MM.1S (cell line): ENCODE data around the gene RALGAPA2.

Experiments used
- DNase-seq: peaks from one replicate; pipeline ENCODE4 v3.0.0-alpha.2; 2015
- H2AFZ ChIP-seq: fragments of 300-600 bp; sonication (generic); 2 replicates; pipeline ENCODE4 v1.6.0; 2016; ENCODE audit warnings: antibody characterized with exemption, low read length
- H3F3A ChIP-seq: fragments of 300-600 bp; sonication (generic); 2 replicates; pipeline ENCODE4 v1.6.1; 2016; ENCODE audit warnings: mild to moderate bottlenecking, antibody characterized with exemption, low read length, moderate library complexity, mixed read lengths; ENCODE audit not compliant: insufficient read depth
- H3K27ac ChIP-seq: fragments of 300-600 bp; sonication (generic); 2 replicates; pipeline ENCODE4 v1.5.1; 2016; ENCODE audit warnings: mild to moderate bottlenecking, low read length
- H3K27me3 ChIP-seq: fragments of 300-600 bp; sonication (generic); replicated peaks from 2 replicates; pipeline ENCODE4 v1.6.0; 2016; ENCODE audit warnings: low read length; ENCODE audit not compliant: insufficient read depth
- H3K36me3 ChIP-seq: fragments of 300-600 bp; sonication (generic); replicated peaks from 2 replicates; pipeline ENCODE4 v1.6.1; 2016; ENCODE audit warnings: mild to moderate bottlenecking, low read length, mixed read lengths; ENCODE audit not compliant: insufficient read depth
- H3K4me1 ChIP-seq: fragments of 300-600 bp; sonication (generic); 2 replicates; pipeline ENCODE4 v1.6.1; 2016; ENCODE audit warnings: low read length, mixed read lengths
- H3K4me2 ChIP-seq: fragments of 300-600 bp; sonication (generic); 2 replicates; pipeline ENCODE4 v1.6.0; 2016; ENCODE audit warnings: low read depth, low read length
- H3K4me3 ChIP-seq: fragments of 300-600 bp; sonication (generic); 2 replicates; pipeline ENCODE4 v1.5.1; 2016; ENCODE audit warnings: low read length, mixed read lengths
- H3K79me2 ChIP-seq: fragments of 300-600 bp; sonication (generic); 2 replicates; pipeline ENCODE4 v1.6.1; 2016; ENCODE audit warnings: mixed run types, low read length, mixed read lengths
- H3K9ac ChIP-seq: fragments of 300-600 bp; sonication (generic); 2 replicates; pipeline ENCODE4 v1.6.1; 2016; ENCODE audit warnings: low read length, mixed read lengths
- H3K9me2 ChIP-seq: fragments of 300-600 bp; sonication (generic); replicated peaks from 2 replicates; pipeline ENCODE4 v1.6.1; 2016; ENCODE audit warnings: mild to moderate bottlenecking, low read length, mixed read lengths; ENCODE audit not compliant: insufficient read depth
- H3K9me3 ChIP-seq: fragments of 300-600 bp; sonication (generic); replicated peaks from 2 replicates; pipeline ENCODE4 v1.6.1; 2016; ENCODE audit warnings: mild to moderate bottlenecking, low read length, mixed read lengths; ENCODE audit not compliant: insufficient read depth
- H4K20me1 ChIP-seq: fragments of 300-600 bp; sonication (generic); 2 replicates; pipeline ENCODE4 v1.6.1; 2016; ENCODE audit warnings: mild to moderate bottlenecking, low read length, moderate library complexity, mixed read lengths; ENCODE audit not compliant: insufficient read depth
- EZH2 ChIP-seq: fragments of 300-600 bp; sonication (generic); optimal IDR thresholded peaks from 2 replicates; pipeline ENCODE3; 2017; ENCODE audit warnings: low read depth, mild to moderate bottlenecking, antibody characterized with exemption, low read length, mixed read lengths
- EZH2phosphoT487 ChIP-seq: fragments of 300-600 bp; sonication (generic); IDR thresholded peaks from 2 replicates; pipeline ENCODE4 v1.6.1; 2018; ENCODE audit warnings: antibody characterized with exemption, low read length
- TF ChIP-seq, protein P1 (sequence below): fragments of 300-600 bp; sonication (generic); IDR thresholded peaks from 2 replicates; pipeline ENCODE4 v1.5.1; 2016; ENCODE audit warnings: antibody characterized with exemption, low read length, mixed read lengths

The RALGAPA2 gene

GRCh38 chr20:20564279-20564678, 148.2 kb downstream of the RALGAPA2 start:
- Histone ChIP-seq H4K20me1 (no peaks in the 10 kb centered on the region), H3K9me2 (no peaks in the 10 kb centered on the region), H3F3A (peaks cover 8% of the 10 kb centered on the region; the same call in 1 of the 2 replicates), H3K4me1 (peaks cover 10% of the 10 kb centered on the region), H3K27ac (no peak overlapping the region), H3K9ac (no peak overlapping the region), H2AFZ (no peak overlapping the region), H3K9me3 (no peaks in the 10 kb centered on the region), H3K4me3 (no peak overlapping the region), H3K4me2 (no peak overlapping the region), H3K27me3 (peaks cover 9% of the 10 kb centered on the region; the same call in 1 of the 2 replicates), H3K79me2 (no peaks in the 10 kb centered on the region), H3K36me3 (no peaks in the 10 kb centered on the region)
- no peak for DNase-seq
- TF ChIP-seq, protein P1, sequence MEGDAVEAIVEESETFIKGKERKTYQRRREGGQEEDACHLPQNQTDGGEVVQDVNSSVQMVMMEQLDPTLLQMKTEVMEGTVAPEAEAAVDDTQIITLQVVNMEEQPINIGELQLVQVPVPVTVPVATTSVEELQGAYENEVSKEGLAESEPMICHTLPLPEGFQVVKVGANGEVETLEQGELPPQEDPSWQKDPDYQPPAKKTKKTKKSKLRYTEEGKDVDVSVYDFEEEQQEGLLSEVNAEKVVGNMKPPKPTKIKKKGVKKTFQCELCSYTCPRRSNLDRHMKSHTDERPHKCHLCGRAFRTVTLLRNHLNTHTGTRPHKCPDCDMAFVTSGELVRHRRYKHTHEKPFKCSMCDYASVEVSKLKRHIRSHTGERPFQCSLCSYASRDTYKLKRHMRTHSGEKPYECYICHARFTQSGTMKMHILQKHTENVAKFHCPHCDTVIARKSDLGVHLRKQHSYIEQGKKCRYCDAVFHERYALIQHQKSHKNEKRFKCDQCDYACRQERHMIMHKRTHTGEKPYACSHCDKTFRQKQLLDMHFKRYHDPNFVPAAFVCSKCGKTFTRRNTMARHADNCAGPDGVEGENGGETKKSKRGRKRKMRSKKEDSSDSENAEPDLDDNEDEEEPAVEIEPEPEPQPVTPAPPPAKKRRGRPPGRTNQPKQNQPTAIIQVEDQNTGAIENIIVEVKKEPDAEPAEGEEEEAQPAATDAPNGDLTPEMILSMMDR, result no peak
- TF ChIP-seq EZH2phosphoT487 (no peak), EZH2 (no peak)

GRCh38 chr20:20562507-20562906, 149.9 kb downstream of the RALGAPA2 start:
- H3K79me2 ChIP-seq, result no peaks in the 10 kb centered on the region
- no peak overlapping the region for H3K4me3 ChIP-seq
- DNase-seq, result peak; percentile 58
- no peaks in the 10 kb centered on the region for H4K20me1 ChIP-seq
- H3K4me2 ChIP-seq, result no peak overlapping the region
- H3F3A ChIP-seq, result peaks cover 8% of the 10 kb centered on the region; the same call in 1 of the 2 replicates
- no peak overlapping the region for H2AFZ ChIP-seq
- peaks cover 10% of the 10 kb centered on the region for H3K4me1 ChIP-seq
- H3K9me2 ChIP-seq, result no peaks in the 10 kb centered on the region
- H3K36me3 ChIP-seq, result no peaks in the 10 kb centered on the region
- no peak overlapping the region for H3K27ac ChIP-seq
- H3K9ac ChIP-seq, result no peak overlapping the region
- no peak for TF ChIP-seq EZH2
- no peak for TF ChIP-seq EZH2phosphoT487
- TF ChIP-seq, protein P1, result no peak
- H3K9me3 ChIP-seq, result no peaks in the 10 kb centered on the region
- peaks cover 12% of the 10 kb centered on the region; the same call in 1 of the 2 replicates for H3K27me3 ChIP-seq

DNA sequence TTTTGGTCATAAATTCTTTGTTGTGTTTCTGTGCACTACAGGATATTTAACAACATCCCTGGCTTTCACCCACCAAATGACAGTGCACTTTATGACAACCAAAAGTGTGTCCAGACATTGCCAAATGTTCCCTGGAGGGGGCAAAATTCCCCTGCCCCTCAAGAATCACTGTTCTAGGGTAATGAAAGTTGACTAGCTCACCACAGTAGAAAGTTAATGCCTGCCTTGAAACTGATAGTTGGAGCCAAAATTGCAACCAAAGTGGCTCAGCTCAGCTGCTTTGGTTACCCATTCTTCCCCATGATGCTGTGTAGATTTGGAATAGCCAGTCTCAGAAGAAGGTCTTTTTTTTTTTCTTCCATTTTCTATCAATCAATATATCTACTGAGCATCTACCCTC, 150.6 kb downstream of the RALGAPA2 start:
- Histone ChIP-seq H3K4me3 (no peak overlapping the region), H3K36me3 (no peaks in the 10 kb centered on the region), H3K9me2 (no peaks in the 10 kb centered on the region), H3F3A (peaks cover 8% of the 10 kb centered on the region; the same call in 1 of the 2 replicates), H3K4me2 (no peak overlapping the region), H4K20me1 (no peaks in the 10 kb centered on the region), H3K9me3 (no peaks in the 10 kb centered on the region), H3K9ac (no peak overlapping the region), H3K27ac (no peak overlapping the region), H3K79me2 (no peaks in the 10 kb centered on the region), H2AFZ (no peak overlapping the region), H3K4me1 (peaks cover 10% of the 10 kb centered on the region), H3K27me3 (peaks cover 12% of the 10 kb centered on the region; the same call in 1 of the 2 replicates)
- TF ChIP-seq EZH2, result no peak
- TF ChIP-seq, protein P1, result no peak
- no peak for TF ChIP-seq EZH2phosphoT487
- peak; percentile 21 for DNase-seq
